HG03457 (cell line): ENCODE results near the gene SP110.
"Not testable (repeated sequence)": the region's sequence is repeated elsewhere in the genome, so short reads cannot be mapped to it uniquely, and the experiment has no call there.

Experiments
- ATAC-seq: cut with Tn5 transposase; IDR thresholded peaks from one replicate; pipeline ENCODE4 v1.9.1; 2021; ENCODE audit warnings: moderate number of reproducible peaks; ENCODE audit not compliant: unreplicated experiment

SP110 gene

DNA sequence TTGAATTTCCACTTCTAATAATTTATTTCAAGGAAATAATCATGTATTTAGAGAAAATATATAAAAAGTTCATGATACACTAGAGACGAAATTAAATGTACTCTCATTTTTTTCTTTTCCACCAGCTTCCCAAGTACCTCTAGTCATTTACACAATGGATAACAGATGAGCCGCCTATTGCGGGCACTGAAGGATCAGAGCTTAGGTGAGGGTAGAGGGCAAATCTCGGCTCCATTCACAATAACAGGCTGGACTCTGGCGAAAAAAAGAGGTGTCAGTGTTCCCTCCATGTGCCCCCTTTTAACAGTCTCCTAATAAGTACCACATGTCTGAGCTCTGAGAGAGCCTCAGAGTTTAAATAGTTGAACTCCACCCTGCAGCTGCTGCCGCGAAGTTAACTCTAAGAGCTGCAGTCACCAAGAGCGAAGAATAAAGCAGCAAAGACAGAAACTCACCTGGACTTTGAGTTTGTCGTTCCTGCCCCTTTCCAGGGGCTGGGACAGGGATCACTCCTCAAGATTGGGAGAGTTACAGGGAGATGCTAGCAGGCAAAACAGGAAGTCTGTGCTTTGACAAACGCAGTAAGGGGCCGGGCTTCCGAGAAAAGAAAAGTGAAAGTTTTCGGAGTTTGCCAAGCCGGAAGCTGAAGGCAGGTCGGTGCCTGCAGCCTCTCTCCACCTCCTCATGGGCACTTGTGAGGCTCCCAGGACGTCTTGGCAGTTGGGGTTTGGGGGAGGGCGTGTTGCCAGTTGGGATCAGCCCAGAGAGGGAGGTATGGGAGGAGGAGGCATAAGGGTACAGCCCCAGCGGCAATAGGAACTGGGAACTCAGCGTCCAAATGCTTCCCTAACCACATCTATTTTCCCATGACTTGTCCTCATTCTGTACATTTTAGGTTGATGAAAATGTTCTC, at the start of gene SP110:
Gene SP110 (minus strand): TSS at position 566 of the 913 bp plus-strand sequence. CDS start 3,057 bp downstream, outside the sequence.
- peak; percentile 68 for ATAC-seq

DNA sequence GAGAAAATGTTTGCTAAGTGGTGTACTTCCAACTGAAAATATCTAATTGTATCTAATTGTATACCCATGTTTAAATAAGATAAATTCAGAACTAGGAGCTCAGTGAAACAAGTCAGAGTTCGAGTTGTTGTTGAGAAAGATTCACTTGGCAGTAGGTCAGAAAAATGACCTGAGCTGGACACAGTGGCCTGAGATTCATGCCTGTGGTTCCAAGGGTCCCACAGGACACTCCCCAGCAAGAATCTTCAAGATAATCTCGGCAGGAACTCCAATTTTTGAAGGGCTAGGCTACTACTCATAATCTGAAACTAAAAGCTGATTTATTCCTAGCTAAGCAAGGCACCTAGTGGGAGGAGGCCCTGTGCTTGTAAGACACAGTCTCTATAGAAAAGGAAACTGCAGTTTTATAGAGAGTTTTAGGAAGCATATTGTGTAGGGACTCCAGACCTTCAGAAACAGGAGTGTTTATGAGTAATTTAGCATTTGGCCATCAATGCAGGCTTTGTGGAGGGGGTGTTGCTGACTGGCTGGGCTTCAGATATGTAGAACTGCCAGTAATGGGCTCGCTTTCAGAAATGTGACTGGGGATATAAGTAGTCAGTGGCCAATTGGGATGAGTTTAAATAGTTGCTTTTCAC, 48.9 kb upstream of the SP110 start:
- ATAC-seq = peak; percentile 43

DNA sequence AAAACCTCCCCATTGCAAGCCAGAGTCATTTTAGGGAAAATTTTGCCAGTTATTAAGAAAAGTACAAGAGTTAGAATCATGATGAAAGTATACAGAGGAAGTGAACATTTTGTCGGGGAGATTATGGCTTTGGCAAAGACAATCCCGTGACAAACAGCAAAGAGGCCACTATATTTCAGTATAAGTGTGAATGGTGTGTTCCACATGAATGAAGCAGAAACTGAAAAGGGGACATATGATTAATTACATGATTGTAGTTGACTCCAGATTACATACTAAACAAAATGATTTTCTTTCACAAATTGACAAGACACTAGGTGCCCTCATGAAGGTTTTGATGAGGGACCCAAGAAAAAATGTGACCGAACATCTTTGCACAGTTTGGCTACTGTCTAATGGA, 47.8 kb upstream of the SP110 start:
- peak; percentile 54 for ATAC-seq

DNA sequence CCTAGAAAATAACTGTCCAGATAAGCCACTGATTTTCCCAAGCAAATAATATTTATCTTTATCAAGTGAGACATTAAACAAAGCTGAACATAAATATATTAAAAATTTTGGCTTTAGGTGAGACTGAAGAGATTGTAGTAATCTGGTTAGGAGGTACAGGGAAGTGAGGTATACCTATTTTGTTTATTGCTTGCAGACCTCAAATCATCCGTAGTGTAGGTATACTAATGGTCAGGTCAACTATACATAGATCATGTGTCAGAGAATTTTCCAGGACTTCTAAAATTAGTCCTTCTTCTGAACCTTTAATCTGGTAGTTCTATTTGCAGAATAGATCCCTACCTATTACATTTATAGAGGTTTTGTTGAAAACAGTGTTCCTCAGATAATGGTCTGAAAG, 47.3 kb upstream of the SP110 start:
- peak; percentile 18 for ATAC-seq

DNA sequence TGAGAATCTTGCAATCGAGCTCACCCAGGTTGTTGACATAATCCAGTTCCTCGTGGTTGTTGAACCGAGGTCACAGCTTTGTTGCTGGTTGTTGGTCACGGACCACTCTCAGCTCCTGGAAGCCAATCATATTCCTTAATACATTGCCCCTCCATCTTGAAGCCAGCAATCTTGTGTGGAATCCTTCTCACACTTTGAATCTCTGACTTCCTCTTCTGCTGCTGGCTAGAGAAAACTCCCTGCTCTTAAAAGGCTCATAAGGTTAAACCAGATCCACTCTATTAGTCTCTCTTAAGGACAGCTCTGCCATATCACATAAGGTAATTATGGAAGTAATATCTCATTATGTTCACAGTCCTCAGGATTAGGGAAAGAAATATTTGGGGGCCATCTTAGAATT, 46.9 kb upstream of the SP110 start:
- no peak for ATAC-seq

DNA sequence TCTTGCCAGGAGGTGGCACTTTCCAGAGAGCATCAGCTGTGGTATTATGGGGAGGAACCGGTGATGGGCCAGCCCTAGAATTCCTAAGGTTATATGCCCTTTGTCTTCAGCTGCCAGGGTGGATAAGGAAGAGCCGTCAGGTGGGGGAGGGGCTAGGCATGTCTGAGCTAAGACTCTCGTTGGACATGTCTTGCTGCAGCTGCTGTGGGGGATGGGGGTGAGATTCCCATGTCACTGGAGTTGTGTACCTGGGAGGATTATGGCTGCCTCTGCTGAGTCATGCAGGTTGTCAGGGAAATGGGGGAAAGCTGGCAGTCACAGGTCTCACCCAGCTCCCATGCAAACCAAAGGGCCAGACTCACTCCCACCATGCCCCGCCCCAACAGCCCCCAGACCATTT, 45.2 kb upstream of the SP110 start:
- ATAC-seq = not testable (repeated sequence)

DNA sequence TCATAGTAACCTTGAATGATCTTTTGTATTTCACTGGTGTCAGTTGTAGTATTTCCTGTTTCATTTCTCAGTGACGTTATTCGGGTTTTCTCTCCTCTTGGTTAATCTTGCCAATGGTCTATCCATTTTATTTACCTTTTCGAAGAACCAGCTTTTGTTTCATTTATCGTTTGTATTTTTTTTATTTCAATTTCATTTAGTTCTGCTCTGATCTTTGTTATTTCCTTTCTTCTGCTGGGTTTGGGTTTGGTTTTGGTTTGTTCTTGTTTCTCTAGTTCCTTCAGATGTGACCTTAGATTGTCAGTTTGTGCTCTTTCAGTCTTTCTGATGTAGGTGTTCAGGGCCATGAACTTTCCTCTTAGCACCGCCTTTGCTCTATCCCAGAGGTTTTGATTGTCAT, 42.5 kb upstream of the SP110 start:
- ATAC-seq = no peak

DNA sequence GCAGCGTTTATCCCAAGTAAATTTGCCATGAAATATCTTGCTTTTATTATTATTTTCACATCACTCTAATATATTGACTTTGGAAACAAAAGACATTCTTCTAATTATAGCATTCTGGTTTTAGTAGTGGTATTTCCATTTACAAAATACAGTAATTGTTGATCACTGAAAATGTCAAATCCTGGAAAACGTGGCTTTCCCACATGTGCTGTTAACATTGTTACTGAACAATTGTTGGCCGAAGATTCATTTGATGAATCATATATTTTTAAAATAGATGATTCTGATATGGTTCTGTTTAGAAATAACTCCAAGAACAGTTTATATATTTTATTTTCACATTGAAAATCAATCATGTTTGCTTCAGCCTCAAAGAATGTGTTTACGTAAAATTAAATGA, 38.7 kb upstream of the SP110 start:
- ATAC-seq = no peak

DNA sequence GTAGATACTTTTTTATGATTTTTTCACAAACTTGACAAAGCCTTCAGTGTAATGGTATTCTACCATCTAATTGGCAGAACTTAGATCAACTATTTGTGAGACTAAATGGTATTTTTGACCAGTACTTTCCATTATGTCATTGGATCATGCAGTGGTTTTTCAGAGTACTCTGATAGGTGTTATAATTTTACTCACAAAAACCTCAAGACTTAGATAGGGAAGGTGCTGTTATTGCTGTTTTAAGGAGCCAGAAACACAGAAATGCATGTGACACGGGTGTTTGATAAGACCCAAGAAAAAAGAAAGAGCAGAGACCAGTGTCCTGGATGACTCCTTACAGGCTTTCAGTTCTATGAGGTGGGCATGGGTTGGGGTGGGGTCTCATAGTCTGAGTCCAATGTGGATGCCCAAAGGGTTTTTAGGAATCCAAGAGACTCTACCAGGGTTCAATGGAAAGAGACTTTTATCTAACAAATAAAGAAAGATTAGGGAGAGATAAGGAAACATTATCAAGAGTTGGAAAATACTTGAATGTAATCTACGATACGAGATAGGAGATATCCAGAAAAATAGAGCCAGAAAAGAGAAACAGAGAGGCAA, 37.0 kb upstream of the SP110 start:
- no peak for ATAC-seq

DNA sequence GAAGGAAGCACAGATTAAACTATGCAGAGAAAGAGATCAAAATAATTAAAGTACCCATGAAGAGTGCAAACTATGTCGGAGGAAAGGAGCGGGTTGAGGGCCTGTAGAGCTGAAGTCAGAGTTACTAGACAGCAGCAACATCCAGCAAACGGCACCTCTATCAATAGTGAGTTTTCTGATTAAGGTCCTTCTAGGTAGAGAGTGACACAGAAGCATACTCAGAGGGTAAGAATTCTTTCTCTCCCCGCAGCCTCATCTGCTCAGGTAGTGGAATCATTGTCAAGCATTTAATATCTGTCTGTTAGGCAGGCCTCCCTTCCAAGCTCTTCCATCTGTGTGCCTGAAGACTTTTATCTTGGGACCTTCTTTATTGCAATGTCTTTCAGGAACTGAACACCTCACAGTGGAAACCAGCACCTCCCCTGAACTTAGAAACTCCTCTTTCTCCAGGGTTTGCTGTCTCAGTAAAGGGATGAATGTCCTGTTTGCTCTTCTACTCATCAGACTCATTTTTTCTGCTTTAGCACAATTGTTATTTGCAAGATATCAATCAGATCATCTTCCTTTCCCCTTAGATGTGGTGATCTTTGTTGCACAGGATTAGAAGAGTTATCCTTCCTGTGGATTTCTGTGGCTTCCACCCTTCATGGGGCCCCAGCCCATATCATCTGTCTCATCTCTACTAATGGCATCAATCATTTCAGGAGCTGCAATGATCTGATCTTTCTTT, 34.5 kb upstream of the SP110 start:
- no peak for ATAC-seq

DNA sequence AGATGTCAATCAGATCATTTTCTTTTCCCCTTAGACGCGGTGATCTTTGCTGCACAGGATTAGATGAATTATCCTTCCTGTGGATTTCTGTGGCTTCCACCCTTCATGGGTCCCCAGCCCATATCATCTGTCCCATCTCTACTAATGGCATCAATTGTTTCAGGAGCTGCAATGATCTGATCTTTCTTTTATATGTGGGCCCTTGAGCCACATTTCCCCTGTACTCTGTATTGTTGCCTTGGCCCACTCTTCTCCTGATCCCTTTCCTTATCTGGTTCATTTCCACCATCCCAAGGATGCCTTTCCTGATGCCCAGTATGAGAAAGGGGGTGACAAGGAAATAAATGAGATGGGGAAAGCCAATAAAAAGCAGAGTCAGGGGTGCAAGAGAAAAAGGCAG, 30.4 kb upstream of the SP110 start:
- ATAC-seq = no peak

DNA sequence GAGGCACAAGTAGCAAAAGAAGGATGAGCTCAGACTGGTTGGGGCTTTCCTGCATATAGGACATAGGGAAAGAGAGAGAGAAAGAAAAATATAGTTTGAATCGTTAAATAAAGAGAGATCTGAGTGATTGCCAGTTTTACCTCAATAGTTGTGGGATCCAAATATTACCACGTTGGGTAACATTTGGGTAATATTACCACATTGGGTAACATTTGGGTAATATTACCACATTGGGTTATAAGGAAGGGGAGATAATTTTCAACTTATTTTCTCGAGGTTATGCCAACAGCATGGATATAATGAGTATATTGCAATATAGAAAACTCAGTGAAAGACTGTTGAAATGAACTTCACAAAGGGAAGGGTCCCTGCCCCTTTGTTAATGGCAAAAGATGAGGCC, 26.4 kb upstream of the SP110 start:
- ATAC-seq = no peak

DNA sequence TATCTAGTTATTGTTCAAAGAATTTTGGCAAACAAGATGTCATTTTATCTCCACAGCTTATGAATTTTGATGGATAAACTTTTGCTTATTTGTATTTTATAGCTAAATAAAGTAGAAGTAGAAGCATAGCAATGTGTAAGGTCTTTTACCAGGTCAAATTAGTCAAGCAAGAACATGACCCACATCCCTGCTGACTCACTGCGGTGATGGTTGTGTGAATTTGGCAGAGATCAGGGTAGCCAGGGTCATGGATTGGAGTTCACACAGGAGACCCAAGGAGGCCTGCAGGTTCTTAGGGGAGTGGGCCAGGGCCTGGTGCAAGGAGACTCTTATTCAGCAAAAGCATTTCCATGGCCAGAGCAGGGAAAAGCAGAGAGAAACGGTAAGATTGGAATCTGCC, 24.4 kb upstream of the SP110 start:
- no peak for ATAC-seq

DNA sequence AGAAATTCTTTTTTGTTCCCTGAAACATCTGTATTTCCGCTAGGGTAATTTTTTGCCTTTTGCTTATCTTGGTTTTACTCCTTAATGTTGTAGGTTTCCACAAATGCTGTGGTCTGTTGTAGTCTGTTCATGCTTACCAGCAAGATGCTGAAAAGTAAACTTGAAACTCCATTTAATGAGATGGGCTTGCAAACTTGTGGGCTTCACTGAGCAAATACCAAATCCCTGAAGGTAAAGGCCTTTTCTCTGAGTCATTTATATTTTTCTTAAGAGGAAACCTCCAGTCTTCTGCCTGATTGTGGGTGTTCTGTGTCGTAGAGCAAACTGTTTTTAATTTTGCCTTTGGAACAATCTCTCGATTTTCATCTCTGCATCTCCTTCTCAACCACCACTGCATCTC, 15.1 kb upstream of the SP110 start:
- ATAC-seq = no peak

DNA sequence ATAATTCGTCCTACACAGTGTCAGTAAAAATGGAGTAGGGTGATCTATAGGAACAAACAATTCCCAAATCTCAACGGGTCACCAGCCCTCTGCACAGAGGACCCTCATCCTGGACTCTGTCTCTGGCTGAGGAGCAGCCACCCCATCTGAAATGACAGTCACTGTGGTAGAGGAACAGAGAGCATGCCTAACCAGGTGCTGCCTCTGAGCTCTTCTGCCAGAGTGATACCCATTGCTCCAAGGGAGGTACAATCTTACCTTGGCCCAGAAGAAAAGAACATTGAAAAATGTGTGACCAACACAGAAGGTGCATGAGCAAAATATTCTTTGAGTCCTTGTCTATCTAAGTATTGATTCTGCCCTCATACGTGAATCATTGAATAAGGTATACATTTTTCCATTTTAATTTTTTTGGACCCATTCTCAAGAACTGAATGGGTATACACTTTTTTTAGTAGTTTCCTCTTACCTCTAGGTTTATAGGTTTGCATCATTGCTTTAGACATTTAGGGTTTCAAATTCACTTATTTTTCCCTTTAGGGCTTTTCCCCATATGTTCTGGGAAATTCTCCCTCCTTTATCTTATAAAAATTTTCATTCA, 14.4 kb upstream of the SP110 start:
- ATAC-seq = no peak

DNA sequence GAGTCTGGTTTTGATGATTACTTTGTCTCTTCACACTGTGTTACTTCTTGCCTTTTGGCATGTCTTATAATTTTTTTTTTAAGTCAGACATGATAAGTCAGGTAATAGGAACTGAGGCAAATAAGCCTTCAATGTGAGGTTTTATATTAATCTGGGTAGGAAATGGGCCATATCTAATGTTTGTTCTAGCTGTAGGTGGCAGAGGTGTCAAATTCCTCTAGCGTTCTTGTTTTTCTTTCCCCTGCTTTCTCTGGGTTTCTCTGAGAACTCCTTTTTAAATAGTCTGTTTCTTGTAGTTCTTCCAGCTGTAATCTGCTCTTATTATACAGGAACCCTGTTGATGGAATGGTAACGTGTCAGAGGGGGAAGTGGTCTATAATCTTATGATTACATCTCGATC, 11.5 kb upstream of the SP110 start:
- ATAC-seq = no peak

DNA sequence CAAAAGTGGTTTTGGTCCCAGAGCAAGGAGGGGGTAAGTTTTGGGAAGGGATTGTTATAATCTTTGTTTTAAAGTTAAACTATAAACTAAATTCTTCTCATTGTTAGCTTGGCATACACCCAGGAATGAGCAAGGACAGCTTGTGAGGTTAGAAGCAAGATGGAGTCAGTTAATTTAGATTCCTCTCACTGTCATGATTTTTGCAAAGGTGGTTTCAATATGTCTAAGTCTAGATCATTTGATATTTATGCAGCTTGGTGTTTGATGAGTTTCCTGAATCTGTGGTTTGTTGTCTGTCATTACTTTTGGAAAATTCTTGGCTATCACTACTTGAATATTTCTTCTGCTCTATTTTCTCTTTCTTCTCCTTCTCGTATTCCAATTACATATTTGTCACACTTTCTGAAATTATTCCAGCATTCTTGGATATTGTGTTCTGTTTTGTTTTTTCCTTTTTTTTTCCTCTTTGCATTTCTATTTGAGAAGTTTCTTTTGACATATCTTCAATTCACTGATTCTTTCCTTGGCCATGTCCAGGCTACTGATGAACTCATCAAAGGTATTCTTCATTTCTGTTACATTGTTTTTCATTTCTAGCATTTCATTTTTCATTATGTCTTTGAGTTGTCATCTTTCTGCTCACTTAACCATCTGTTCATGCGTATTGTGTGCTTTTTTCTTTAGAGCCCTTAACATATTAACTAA, 10.9 kb upstream of the SP110 start:
- ATAC-seq = no peak

DNA sequence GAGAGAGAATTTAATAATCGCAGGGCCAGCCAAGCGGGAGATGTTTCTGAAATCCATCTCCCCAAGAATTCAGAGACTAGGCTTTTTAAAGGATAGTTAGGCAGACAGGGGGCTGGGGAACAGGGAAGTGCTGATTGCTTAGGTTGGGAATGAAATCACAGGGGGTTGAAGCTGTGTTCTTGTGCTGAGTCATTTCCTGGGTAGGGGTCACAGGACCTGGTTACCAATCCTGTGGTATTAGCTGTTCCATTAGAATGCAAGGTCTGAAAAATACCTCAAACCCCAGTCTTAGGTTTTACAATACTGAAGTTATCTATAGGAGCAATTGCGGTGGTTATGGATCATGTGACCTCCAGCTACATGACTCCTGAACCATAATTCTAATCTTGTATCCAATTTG, 10.3 kb upstream of the SP110 start:
- no peak for ATAC-seq

DNA sequence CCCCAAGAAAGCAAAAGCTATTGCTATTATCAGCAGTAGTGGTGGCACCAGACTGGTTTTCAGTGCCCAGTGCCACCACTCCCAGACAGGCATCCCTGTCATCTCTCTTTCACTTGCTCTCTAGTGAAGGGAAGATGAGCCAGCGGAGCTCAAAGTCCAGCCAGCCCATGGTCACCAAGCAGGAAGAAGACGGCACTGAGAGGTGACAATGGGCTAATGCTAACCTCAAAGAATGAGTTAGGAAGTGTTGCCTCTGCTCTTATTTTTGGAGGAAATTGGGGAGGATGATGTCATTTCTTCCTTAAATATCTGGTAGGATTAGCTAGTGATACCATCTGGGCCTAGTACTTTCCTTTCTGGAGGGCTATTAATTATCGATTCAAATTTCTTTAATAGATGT, 7.4 kb upstream of the SP110 start:
- ATAC-seq = no peak

DNA sequence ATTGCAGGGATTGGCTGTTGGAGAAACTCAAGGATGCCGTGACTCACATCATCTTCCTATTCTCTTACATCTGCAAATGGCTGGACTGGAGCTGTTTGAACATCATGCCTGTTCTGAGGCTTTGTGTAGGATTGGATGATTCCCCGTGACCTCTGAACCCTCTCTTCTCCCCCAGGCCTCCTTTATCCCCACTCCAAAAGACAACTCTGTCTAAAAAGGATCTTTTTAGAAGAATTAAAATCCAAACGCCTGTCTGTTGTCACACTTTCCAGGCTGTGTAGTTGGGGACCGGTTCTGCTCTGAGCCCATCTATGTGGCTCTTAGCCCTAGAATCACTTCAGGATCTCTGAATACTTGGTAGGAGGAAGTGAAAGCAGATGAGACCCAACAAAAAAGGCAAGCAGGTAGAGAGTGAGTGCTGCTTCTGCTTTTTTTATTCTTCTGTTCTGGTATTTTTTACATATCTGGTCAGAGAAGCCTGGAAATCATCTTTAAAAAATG, 6.3 kb upstream of the SP110 start:
- peak; percentile 67 for ATAC-seq
